Uterus (tissue), 2 donors: ENCODE results near the gene BNC2.

Source experiments
- CTCF ChIP-seq, 4 experiments: fragments of 200-600 bp in 2 of 4; fragments of 450-650 bp in 2 of 4; sonication (generic) in 2 of 4; IDR thresholded peaks; one replicate each; pipeline ENCODE4 v1.5.1; 2016 to 2019; ENCODE audit warnings: antibody characterized with exemption in 4 of 4, mild to moderate bottlenecking in 2 of 4, moderate library complexity in 1 of 4
- POLR2A ChIP-seq, 2 donors: fragments of 450-650 bp; IDR thresholded peaks; one replicate each; pipeline ENCODE4 v1.6.1; 2016; ENCODE audit warnings: antibody characterized with exemption in 2 of 2, mild to moderate bottlenecking in 1 of 2, moderate library complexity in 1 of 2

DNA sequence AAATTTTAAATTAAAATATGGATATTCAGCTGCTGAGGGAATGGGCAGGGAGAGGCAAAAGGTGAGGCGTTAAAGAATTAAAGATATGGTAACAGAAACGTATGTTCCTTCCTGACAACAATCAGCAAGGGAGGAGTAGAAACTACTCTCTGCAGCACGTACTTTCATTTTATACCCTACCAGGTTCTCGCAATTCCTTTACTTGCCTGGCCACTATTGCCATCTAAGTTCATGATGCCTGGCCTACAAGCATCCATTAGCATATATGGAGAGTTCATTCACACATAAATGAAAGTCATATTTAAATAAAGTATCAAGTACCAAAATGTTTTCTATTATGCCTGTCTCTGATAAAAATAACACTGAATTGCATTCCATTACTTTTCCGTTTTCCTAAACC lies 125.1 kb downstream of the BNC2 start:
- TF ChIP-seq POLR2A (IDR thresholded peaks at IDR 0.05) (no peak), CTCF (IDR thresholded peaks at IDR 0.05) (no peak)
